Smooth muscle cell (in vitro differentiated cells): Measurements from ENCODE around the gene PSME2. TPM values are rescaled to one million over a fixed set of nuclear protein-coding genes. Genes with fewer than 3 reads are reported as not detected.

Experiments
- DNase-seq: peaks from one replicate; lab custom pipeline; 2025; ENCODE audit not compliant: unreplicated experiment; lab: John Stamatoyannopoulos, UW
- H2AFZ ChIP-seq: fragments of 200-600 bp; sonication (generic); 2 replicates; pipeline ENCODE4 v1.6.0; 2016; ENCODE audit warnings: antibody characterized with exemption, low read depth, mild to moderate bottlenecking
- H3F3A ChIP-seq: fragments of 200-600 bp; sonication (generic); 2 replicates; pipeline ENCODE4 v1.6.0; 2017; ENCODE audit warnings: antibody characterized with exemption, low read depth
- H3K27ac ChIP-seq: fragments of 200-600 bp; sonication (generic); 2 replicates; pipeline ENCODE4 v1.5.1; 2016; ENCODE audit warnings: low read depth, mild to moderate bottlenecking
- H3K27me3 ChIP-seq: fragments of 200-600 bp; sonication (generic); 2 replicates; pipeline ENCODE4 v1.6.1; 2016; ENCODE audit warnings: low read depth, mild to moderate bottlenecking
- H3K36me3 ChIP-seq: fragments of 200-600 bp; sonication (generic); 2 replicates; pipeline ENCODE4 v1.5.1; 2016; ENCODE audit warnings: low read depth
- H3K4me1 ChIP-seq: fragments of 200-600 bp; sonication (generic); 2 replicates; pipeline ENCODE4 v1.5.1; 2016; ENCODE audit warnings: low read depth
- H3K4me2 ChIP-seq: fragments of 200-600 bp; sonication (generic); 2 replicates; pipeline ENCODE4 v1.6.0; 2016; ENCODE audit warnings: mild to moderate bottlenecking
- H3K4me3 ChIP-seq: fragments of 200-600 bp; sonication (generic); 2 replicates; pipeline ENCODE4 v1.5.1; 2016; ENCODE audit warnings: mild to moderate bottlenecking
- H3K79me2 ChIP-seq: fragments of 200-600 bp; sonication (generic); 2 replicates; pipeline ENCODE4 v1.6.0; 2016; ENCODE audit warnings: low read depth, mild to moderate bottlenecking
- H3K9ac ChIP-seq: fragments of 200-600 bp; sonication (generic); 2 replicates; pipeline ENCODE4 v1.6.0; 2016; ENCODE audit warnings: low read depth
- H3K9me3 ChIP-seq: fragments of 200-600 bp; sonication (generic); replicated peaks from 2 replicates; pipeline ENCODE4 v1.5.1; 2016; ENCODE audit warnings: low read depth
- H4K20me1 ChIP-seq: fragments of 200-600 bp; sonication (generic); 2 replicates; pipeline ENCODE4 v1.6.0; 2016; ENCODE audit warnings: low read depth
- WGBS: methylation state at CpG from one replicate; pipeline ENCODE4 v1.1.7; 2016; ENCODE audit warnings: low lambda C conversion rate; 5-methylcytosine and 5-hydroxymethylcytosine counted together
- polyA plus RNA-seq: library from polyadenylated mRNA; unstranded; fragments of >200 nt; fragmentation: Nextera tagmentation; extraction: Ambion mirVana; gene quantifications from 2 replicates; pipeline ENCODE4 v1.2.1, GENCODE V29; 2016
- total RNA-seq: library from RNA; depleted of rRNA; stranded (reverse); fragments of >200 nt; gene quantifications from 2 replicates; pipeline ENCODE4 v1.2.3, GENCODE V29; 2014
- TF ChIP-seq, protein P1 (sequence below): fragments of 200-600 bp; sonication (generic); IDR thresholded peaks from 2 replicates; pipeline ENCODE4 v1.5.1; 2017; ENCODE audit warnings: borderline replicate concordance, mild to moderate bottlenecking, antibody characterized with exemption; ENCODE audit not compliant: insufficient read depth, poor library complexity, severe bottlenecking

The PSME2 gene
- total and polyA plus RNA-seq, 2 experiments from 2014 or later, result 40.7 to 164 TPM

DNA sequence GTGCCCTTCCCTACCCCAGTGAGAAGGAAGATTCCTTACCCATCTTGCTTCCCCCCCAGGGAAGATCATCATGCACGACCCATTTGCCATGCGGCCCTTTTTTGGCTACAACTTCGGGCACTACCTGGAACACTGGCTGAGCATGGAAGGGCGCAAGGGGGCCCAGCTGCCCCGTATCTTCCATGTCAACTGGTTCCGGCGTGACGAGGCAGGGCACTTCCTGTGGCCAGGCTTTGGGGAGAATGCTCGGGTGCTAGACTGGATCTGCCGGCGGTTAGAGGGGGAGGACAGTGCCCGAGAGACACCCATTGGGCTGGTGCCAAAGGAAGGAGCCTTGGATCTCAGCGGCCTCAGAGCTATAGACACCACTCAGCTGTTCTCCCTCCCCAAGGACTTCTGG lies 43.0 kb downstream of the PSME2 start:
- Histone ChIP-seq H3K9me3 (no peaks in the 10 kb centered on the region), H3F3A (no peaks in the 10 kb centered on the region), H3K27me3 (no peaks in the 10 kb centered on the region), H3K9ac (no peak overlapping the region), H4K20me1 (no peaks in the 10 kb centered on the region), H3K27ac (no peak overlapping the region), H3K36me3 (no peaks in the 10 kb centered on the region), H3K79me2 (no peaks in the 10 kb centered on the region), H2AFZ (no peak overlapping the region), H3K4me3 (no peak overlapping the region), H3K4me1 (no peaks in the 10 kb centered on the region), H3K4me2 (no peak overlapping the region)
- no peak for DNase-seq
- 94% methylated on average over 13 of the region's 13 CpGs for WGBS
- TF ChIP-seq, protein P1, sequence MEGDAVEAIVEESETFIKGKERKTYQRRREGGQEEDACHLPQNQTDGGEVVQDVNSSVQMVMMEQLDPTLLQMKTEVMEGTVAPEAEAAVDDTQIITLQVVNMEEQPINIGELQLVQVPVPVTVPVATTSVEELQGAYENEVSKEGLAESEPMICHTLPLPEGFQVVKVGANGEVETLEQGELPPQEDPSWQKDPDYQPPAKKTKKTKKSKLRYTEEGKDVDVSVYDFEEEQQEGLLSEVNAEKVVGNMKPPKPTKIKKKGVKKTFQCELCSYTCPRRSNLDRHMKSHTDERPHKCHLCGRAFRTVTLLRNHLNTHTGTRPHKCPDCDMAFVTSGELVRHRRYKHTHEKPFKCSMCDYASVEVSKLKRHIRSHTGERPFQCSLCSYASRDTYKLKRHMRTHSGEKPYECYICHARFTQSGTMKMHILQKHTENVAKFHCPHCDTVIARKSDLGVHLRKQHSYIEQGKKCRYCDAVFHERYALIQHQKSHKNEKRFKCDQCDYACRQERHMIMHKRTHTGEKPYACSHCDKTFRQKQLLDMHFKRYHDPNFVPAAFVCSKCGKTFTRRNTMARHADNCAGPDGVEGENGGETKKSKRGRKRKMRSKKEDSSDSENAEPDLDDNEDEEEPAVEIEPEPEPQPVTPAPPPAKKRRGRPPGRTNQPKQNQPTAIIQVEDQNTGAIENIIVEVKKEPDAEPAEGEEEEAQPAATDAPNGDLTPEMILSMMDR, result no peak

DNA sequence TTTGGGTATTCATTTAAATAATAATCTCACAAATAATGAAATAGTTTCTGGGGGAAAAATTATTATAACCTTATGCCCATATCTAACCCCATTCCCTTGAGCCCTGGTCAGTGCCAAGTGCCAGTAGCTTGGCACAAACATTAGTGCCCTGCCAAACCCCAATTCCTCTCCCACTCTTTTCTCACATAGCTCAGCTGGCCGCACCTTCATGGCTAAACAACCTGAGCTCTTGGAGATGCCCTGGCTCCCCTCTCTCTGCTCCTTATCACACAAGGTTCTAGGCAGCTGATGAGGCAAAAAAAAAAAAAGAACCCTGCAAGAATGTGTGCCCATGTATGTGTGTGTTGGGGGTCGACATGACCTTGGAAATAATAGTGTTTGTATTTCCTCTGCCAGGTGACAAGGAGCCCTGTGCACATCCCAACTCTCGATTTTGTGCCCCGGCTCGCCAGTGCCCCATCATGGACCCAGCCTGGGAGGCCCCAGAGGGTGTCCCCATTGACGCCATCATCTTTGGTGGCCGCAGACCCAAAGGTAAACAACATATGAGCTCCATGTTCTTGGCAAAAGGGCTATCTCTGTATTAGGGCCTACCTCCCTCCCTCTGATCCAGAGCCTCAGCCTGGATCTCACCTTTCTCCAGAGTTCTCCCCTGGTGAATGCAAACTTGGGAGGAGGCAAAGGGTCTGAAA lies 43.9 kb downstream of the PSME2 start:
- Histone ChIP-seq H4K20me1 (no peaks in the 10 kb centered on the region), H3K4me3 (no peak overlapping the region), H3K36me3 (no peaks in the 10 kb centered on the region), H3K27ac (no peak overlapping the region), H3K4me1 (no peaks in the 10 kb centered on the region), H3K79me2 (no peaks in the 10 kb centered on the region), H3F3A (no peaks in the 10 kb centered on the region), H3K27me3 (no peaks in the 10 kb centered on the region), H3K4me2 (no peak overlapping the region), H3K9me3 (no peaks in the 10 kb centered on the region), H3K9ac (no peak overlapping the region), H2AFZ (no peak overlapping the region)
- TF ChIP-seq, protein P1, result no peak
- no peak for DNase-seq
- 95% methylated on average over 7 of the region's 7 CpGs for WGBS

DNA sequence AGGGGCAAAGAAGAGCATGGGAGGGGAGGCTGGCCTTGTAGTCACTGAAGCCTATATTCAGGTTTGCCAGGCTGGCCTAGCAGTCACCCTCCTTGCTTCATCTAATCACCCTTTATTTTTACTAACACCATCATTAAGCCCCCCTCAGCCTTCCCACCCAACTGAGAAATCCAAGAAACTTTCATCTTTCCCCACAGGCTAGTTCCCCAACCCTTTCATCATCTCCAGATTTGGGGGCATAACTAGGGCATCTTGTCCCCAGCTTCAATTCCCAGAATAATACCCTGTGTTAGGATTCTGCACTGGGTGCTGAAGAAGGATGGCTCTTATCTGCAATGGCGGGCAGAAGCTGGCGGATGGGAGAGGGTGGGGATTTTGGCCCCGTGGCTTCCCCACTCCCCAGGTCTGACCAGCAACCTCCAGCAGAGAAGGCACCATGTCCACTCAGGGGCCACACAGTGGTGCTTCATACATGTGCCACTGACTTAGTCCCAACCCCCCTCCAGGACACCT lies 45.4 kb downstream of the PSME2 start:
- WGBS, result 95% methylated on average over 3 of the region's 3 CpGs
- TF ChIP-seq, protein P1, result no peak
- no peaks in the 10 kb centered on the region for H3K9me3 ChIP-seq
- H3K4me1 ChIP-seq, result no peaks in the 10 kb centered on the region
- no peak overlapping the region for H2AFZ ChIP-seq
- no peak for DNase-seq
- H3K9ac ChIP-seq, result no peak overlapping the region
- no peak overlapping the region for H3K4me2 ChIP-seq
- H3K27ac ChIP-seq, result no peak overlapping the region
- no peaks in the 10 kb centered on the region for H3K27me3 ChIP-seq
- no peaks in the 10 kb centered on the region for H3K36me3 ChIP-seq
- no peaks in the 10 kb centered on the region for H3F3A ChIP-seq
- peaks cover 9% of the 10 kb centered on the region for H3K79me2 ChIP-seq
- no peaks in the 10 kb centered on the region for H4K20me1 ChIP-seq
- no peak overlapping the region for H3K4me3 ChIP-seq
